KMS-11 (cell line): ENCODE data around the gene ADGRB2.

Source experiments
- H2AFZ ChIP-seq: fragments of 200-600 bp; sonication (generic); 2 replicates; pipeline ENCODE4 v1.6.1; 2016; ENCODE audit warnings: antibody characterized with exemption, mixed run types, low read depth
- H3K27ac ChIP-seq: fragments of 200-600 bp; sonication (generic); 2 replicates; pipeline ENCODE4 v1.6.1; 2016; ENCODE audit warnings: mild to moderate bottlenecking, mixed run types
- H3K27me3 ChIP-seq: fragments of 200-600 bp; sonication (generic); 2 replicates; pipeline ENCODE4 v1.6.1; 2017; ENCODE audit warnings: mild to moderate bottlenecking, low read depth, mixed run types, moderate library complexity; ENCODE audit not compliant: insufficient read depth
- H3K36me3 ChIP-seq: fragments of 200-600 bp; sonication (generic); 2 replicates; pipeline ENCODE4 v1.6.1; 2017; ENCODE audit warnings: mild to moderate bottlenecking, mixed run types; ENCODE audit not compliant: insufficient read depth
- H3K4me1 ChIP-seq: fragments of 200-600 bp; sonication (generic); 2 replicates; pipeline ENCODE4 v1.6.1; 2016; ENCODE audit warnings: mild to moderate bottlenecking, low read depth, mixed run types; ENCODE audit not compliant: poor library complexity, severe bottlenecking
- H3K4me2 ChIP-seq: fragments of 200-600 bp; sonication (generic); 2 replicates; pipeline ENCODE4 v1.7.0; 2016; ENCODE audit warnings: mild to moderate bottlenecking, mixed run types
- H3K4me3 ChIP-seq: fragments of 200-600 bp; sonication (generic); IDR thresholded peaks from 2 replicates; pipeline ENCODE4 v1.6.1; 2017; ENCODE audit warnings: low read depth, low read length, mixed read lengths; ENCODE audit not compliant: insufficient read depth
- H3K79me2 ChIP-seq: fragments of 200-600 bp; sonication (generic); 2 replicates; pipeline ENCODE4 v1.6.1; 2016; ENCODE audit warnings: low read depth, mixed run types; ENCODE audit not compliant: insufficient read depth
- H3K9ac ChIP-seq: fragments of 200-600 bp; sonication (generic); 2 replicates; pipeline ENCODE4 v1.6.1; 2016; ENCODE audit warnings: mild to moderate bottlenecking, mixed run types
- H4K20me1 ChIP-seq: fragments of 200-600 bp; sonication (generic); 2 replicates; pipeline ENCODE4 v1.6.1; 2016; ENCODE audit warnings: mild to moderate bottlenecking, mixed run types; ENCODE audit not compliant: insufficient read depth
- TF ChIP-seq, protein P1 (sequence below): fragments of 200-600 bp; sonication (generic); conservative IDR thresholded peaks from 2 replicates; pipeline ENCODE4 v1.6.1; 2017; ENCODE audit warnings: low read depth, mild to moderate bottlenecking, antibody characterized with exemption, low read length, moderate library complexity, mixed read lengths

Gene ADGRB2

DNA sequence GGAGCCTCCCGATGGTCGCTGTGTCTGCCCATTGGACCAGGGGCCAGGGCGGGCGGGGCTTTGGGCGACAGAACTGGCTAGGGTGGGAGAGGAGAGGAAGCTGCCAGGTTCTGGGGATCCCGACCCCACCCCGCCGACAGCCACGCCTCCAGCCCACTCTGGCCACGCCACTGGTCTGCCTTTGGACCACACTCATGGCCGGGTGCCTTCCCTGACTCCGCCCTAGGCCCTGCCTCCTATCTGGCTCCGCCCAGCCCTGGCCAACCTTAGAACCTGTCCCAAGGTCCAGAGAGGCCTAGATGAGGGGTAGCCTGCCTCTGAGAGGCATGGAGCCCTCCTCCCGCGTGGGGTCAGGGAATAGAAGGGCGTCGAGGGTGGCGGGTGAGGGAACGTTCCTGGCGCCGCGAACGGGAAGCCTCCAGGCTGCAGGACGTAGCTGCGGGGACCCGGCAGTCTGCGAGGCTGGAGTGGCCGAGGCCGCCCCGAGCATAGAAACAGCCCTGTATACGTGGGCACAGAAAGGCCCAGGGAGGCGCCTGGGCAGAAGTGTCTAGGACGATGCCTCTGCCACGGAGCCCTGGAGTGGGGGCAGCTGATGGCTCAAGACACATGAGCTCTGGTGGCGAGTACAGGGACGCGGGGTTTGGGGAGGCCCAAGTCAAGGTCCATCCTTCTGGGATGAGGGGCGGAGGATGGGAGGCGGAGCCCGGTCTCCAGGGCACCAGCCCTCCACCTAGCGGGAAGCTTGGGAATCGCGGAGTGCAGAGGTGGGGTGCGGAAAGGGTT lies 48.9 kb downstream of the ADGRB2 start:
- Histone ChIP-seq H2AFZ (peak overlapping the region; percentile 79), H3K27ac (no peak overlapping the region), H3K4me1 (no peaks in the 10 kb centered on the region), H3K9ac (no peak overlapping the region), H3K36me3 (no peaks in the 10 kb centered on the region), H3K79me2 (no peaks in the 10 kb centered on the region), H4K20me1 (no peaks in the 10 kb centered on the region), H3K4me2 (peak overlapping the region; percentile 45; the same call in 1 of the 2 replicates), H3K4me3 (no peak overlapping the region), H3K27me3 (peaks cover 50% of the 10 kb centered on the region)
- TF ChIP-seq, protein P1, sequence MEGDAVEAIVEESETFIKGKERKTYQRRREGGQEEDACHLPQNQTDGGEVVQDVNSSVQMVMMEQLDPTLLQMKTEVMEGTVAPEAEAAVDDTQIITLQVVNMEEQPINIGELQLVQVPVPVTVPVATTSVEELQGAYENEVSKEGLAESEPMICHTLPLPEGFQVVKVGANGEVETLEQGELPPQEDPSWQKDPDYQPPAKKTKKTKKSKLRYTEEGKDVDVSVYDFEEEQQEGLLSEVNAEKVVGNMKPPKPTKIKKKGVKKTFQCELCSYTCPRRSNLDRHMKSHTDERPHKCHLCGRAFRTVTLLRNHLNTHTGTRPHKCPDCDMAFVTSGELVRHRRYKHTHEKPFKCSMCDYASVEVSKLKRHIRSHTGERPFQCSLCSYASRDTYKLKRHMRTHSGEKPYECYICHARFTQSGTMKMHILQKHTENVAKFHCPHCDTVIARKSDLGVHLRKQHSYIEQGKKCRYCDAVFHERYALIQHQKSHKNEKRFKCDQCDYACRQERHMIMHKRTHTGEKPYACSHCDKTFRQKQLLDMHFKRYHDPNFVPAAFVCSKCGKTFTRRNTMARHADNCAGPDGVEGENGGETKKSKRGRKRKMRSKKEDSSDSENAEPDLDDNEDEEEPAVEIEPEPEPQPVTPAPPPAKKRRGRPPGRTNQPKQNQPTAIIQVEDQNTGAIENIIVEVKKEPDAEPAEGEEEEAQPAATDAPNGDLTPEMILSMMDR, result peak; percentile 53

DNA sequence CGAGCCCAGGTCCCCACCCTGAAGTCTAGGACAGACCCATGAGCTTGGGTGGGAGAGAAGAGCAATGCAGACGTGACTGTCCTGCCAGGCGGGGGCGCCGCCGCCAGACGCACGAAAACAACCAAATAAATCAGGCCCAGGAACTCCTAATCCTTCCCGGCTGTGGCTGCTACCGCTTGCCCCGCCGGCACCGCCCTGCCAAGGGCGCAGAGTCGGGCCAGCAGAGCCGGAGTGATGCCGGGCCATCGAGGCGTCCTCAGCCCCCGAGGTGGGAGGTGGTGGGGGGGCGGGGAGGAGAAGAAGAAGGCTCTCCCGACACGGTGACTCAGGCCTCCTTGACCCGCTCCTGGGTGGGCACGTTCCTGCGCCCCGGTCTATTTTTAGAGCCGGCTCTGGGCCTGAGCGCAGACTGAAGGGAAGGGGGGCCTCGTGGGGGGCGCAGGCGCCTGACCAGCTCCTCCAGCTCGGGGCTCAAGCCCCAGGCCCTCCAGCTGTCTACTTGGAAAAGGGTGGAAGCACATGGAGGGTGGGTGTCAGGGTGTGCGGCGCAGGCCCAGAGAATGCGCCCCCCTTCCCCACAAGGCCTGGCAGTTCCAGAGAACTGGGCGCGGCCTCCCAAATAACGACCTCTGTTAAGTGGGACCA lies 49.6 kb downstream of the ADGRB2 start:
- Histone ChIP-seq H3K27me3 (peaks cover 43% of the 10 kb centered on the region), H3K4me2 (peak overlapping the region; percentile 45; the same call in 1 of the 2 replicates), H3K4me1 (no peaks in the 10 kb centered on the region), H3K9ac (no peak overlapping the region; the same call in 1 of the 2 replicates), H2AFZ (peak overlapping the region; percentile 79), H3K79me2 (no peaks in the 10 kb centered on the region), H4K20me1 (no peaks in the 10 kb centered on the region), H3K36me3 (no peaks in the 10 kb centered on the region), H3K4me3 (no peak overlapping the region), H3K27ac (no peak overlapping the region)
- TF ChIP-seq, protein P1, result peak; percentile 42

- Histone ChIP-seq H3K36me3 (no peaks in the 10 kb centered on the region), H3K27me3 (peaks cover 41% of the 10 kb centered on the region), H3K4me3 (no peak overlapping the region), H3K4me1 (no peaks in the 10 kb centered on the region), H4K20me1 (no peaks in the 10 kb centered on the region), H3K79me2 (no peaks in the 10 kb centered on the region), H3K9ac (no peak overlapping the region), H3K4me2 (no peak overlapping the region), H3K27ac (no peak overlapping the region), H2AFZ (no peak overlapping the region)
- TF ChIP-seq, protein P1, result no peak
Observed at GRCh38 chr1:31712630-31713029, 51.5 kb downstream of the ADGRB2 start.

GRCh38 chr1:31712068-31712467 lies 52.1 kb downstream of the ADGRB2 start:
- Histone ChIP-seq H2AFZ (no peak overlapping the region), H3K4me3 (no peak overlapping the region), H3K79me2 (no peaks in the 10 kb centered on the region), H3K27ac (no peak overlapping the region), H4K20me1 (no peaks in the 10 kb centered on the region), H3K36me3 (no peaks in the 10 kb centered on the region), H3K4me2 (no peak overlapping the region), H3K27me3 (peaks cover 39% of the 10 kb centered on the region), H3K4me1 (no peaks in the 10 kb centered on the region), H3K9ac (no peak overlapping the region)
- TF ChIP-seq, protein P1, result no peak
